ENCODE measurements around the gene PICK1. TPM values are rescaled to one million over a fixed set of nuclear protein-coding genes. Genes with fewer than 3 reads are reported as not detected.

Gene PICK1
- total RNA-seq, 1 experiment from 2014 or later = 35.7 TPM

- no peak overlapping the region for H3K4me2 ChIP-seq (ENCODE audit: insufficient read depth, insufficient read length, low read length)
- no peak overlapping the region for H3K18ac ChIP-seq (ENCODE audit: insufficient read length, low read depth, low read length)
- no peak overlapping the region for H2BK20ac ChIP-seq (ENCODE audit: low read depth, low read length, poor library complexity, severe bottlenecking)
- peak; percentile 60; the same call in 2 of the 3 replicates for TF ChIP-seq CTCF (conservative IDR thresholded peaks at IDR 0.05)
- Mint-ChIP-seq H3K9me3 (no peaks in the 10 kb centered on the region), H3K27ac (peak overlapping the region in 1 of 3 experiments; percentile 44; a peak in 2 of 7 replicates), H3K4me1 (peaks cover 0 to 8% of the 10 kb centered on the region in 2 experiments; a peak in 2 of 4 replicates), H3K36me3 (ENCODE audit: insufficient read depth in 1 of 3, low read depth in 3 of 3) (peaks cover 9 to 71% (median 55%) of the 10 kb centered on the region in 3 experiments), H3K4me3 (no peak overlapping the region), H3K27me3 (ENCODE audit: low read depth) (no peaks in the 10 kb centered on the region)
- no peak overlapping the region for H3K4ac ChIP-seq (ENCODE audit: low read depth, low read length)
- H3K27me3 ChIP-seq (ENCODE audit: insufficient read depth, low read length) = no peaks in the 10 kb centered on the region
- H3K79me1 ChIP-seq (ENCODE audit: insufficient read depth, low read depth, low read length, poor library complexity, severe bottlenecking) = no peaks in the 10 kb centered on the region
- no peak overlapping the region for H2BK15ac ChIP-seq (ENCODE audit: low read depth, low read length)
- no peak overlapping the region for H3K9ac ChIP-seq (ENCODE audit: extremely low read depth, insufficient read length, low read length)
- no peak overlapping the region for H3K27ac ChIP-seq (ENCODE audit: insufficient read length, low read depth, low read length)
- H4K91ac ChIP-seq (ENCODE audit: insufficient read length, low read depth, low read length) = no peak overlapping the region
- H2BK5ac ChIP-seq (ENCODE audit: insufficient read length, low read length) = no peak overlapping the region
- no peak overlapping the region for H3T11ph ChIP-seq (ENCODE audit: low read length)
- no peaks in the 10 kb centered on the region for H3K9me3 ChIP-seq (ENCODE audit: control insufficient read depth, low read depth, low read length)
- H4K20me1 ChIP-seq (ENCODE audit: control insufficient read depth, insufficient read depth, insufficient read length) = no peaks in the 10 kb centered on the region
- no peaks in the 10 kb centered on the region for H3K23me2 ChIP-seq (ENCODE audit: insufficient read length, low read depth, low read length, poor library complexity, severe bottlenecking)
- H2AK5ac ChIP-seq (ENCODE audit: insufficient read length, low read length) = no peak overlapping the region
- H3K79me2 ChIP-seq (ENCODE audit: insufficient read depth, low read length) = no peaks in the 10 kb centered on the region
- H4K8ac ChIP-seq (replicated peaks; ENCODE audit: insufficient read length, low read depth, low read length) = no peak overlapping the region
- H3K56ac ChIP-seq (ENCODE audit: insufficient read length, low read depth, low read length) = no peak overlapping the region
- H3K23ac ChIP-seq (ENCODE audit: insufficient read length, low read depth, low read length) = no peak overlapping the region
- no peaks in the 10 kb centered on the region for H3K4me1 ChIP-seq (ENCODE audit: insufficient read depth, low read length)
- DNase-seq = no peak
- H2BK12ac ChIP-seq (ENCODE audit: insufficient read length, low read depth, low read length) = no peak overlapping the region
- no peak overlapping the region for H3K14ac ChIP-seq (ENCODE audit: insufficient read depth, low read length)
- H2BK120ac ChIP-seq (ENCODE audit: low read depth, low read length, poor library complexity, severe bottlenecking) = no peak overlapping the region
- no peak overlapping the region for H2AFZ ChIP-seq (ENCODE audit: low read length)
- WGBS (ENCODE audit: extremely low coverage, insufficient read length, low lambda C conversion rate) = no CpG with 5 or more reads among the region's 21 CpGs
- no peak overlapping the region for H4K5ac ChIP-seq (ENCODE audit: insufficient read length, low read depth, low read length)
Observed at GRCh38 chr22:38069372-38070249, 12.4 kb downstream of the PICK1 start.
